SKM-1 (cell line): Measurements from ENCODE around the gene TEAD4.

ENCODE experiments used
- DNase-seq: peaks from one replicate; lab custom pipeline; 2025; ENCODE audit not compliant: unreplicated experiment; lab: John Stamatoyannopoulos, UW

TEAD4 gene

DNA sequence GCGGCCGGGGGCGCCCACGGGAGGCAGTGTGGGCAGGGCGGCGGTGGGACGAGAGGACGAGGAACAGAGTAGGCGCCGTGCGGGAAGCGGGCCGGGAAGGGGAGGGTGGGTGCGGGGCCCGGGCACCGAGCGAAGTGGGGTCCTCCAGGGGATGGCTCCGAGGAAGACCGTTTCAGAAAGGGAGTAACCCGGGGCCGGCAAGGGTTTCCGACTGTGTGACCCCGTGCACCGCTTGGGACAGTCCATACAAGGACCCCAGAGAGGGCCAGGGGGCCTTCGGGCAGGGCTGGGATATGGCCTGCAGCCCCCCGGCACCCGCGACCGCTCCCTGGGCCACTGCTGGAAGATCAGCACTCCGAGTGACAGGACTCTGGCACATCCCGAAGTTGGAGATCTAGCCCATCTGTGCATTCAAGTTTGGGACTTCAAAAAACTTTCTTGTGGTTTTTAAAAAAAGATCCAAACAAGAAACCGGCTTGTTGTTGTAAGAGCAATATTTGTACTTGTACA, 118.4 kb downstream of the TEAD4 start:
- DNase-seq = no peak

DNA sequence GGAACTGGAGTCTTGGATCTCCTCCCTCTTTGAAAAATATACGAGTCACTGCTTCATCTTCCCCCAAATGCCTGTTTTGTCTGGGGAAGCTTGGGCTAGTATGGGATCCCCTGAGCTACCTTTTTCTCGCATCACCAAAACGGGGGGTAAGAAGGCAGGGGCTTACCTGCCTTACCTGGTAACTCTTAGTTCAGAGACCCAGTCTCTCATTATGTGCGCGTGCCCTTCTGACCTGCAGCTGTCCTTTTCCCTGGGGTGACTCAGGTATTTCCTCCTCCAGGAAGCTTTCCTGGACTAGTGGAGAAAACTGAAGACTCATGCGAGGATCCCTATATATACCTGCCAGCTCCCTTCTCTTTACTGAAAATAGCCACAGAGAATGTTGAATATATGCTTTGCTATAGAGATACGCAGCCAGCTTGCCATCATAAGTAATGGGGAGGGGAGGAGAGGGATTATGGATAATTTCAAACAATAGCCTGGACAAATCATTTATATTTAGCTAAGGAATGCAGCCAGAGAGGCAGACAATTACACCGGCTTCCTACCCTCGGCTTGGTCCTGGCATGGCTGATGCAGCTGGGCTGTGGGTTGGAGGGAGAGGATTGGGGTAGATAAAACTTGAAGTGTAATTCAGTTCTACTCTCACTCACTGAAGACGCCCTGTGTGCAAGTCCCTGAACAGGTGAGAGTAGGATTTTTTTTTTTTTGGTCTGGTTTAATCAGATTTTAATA, 119.1 kb downstream of the TEAD4 start:
- DNase-seq = no peak

DNA sequence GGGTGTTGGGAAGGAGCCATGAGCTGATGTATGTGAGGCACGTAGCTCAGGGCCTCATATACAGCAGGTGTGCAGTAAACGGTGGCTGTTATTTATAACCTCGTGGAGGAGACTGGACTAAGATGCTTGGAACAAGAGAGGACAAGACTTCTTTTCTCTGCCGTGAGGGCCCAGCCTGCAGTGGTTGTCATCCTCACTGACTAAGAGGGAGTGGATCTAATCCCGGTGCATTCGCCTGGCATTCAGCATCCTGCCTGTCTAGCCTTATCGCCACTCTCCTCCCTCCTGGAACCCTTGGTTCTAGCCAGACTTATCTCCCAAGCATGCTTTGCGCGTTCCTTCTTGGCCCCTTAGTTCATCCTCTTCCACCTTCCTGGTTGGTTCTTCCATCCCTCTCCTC, 121.9 kb downstream of the TEAD4 start:
- no peak for DNase-seq

DNA sequence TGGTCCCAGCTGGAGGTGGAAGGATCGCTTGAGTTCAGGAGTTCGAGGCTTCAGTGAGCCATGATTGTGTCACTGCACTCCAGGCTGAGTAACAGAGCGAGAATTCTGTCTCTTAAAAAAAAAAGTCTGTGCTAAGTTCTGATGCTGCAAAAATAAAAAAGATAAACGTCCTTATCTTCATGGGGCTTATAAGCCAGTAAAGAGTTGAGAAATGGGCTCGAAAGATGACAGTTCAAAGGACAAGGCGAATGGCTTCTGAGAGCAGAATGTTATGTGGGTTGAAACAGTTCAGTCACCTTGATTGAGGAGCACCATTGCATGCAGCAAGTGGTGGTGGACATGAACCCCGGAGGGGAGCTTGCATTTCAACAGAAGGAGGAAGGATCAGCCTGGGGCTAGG, 122.7 kb downstream of the TEAD4 start:
- DNase-seq = no peak

DNA sequence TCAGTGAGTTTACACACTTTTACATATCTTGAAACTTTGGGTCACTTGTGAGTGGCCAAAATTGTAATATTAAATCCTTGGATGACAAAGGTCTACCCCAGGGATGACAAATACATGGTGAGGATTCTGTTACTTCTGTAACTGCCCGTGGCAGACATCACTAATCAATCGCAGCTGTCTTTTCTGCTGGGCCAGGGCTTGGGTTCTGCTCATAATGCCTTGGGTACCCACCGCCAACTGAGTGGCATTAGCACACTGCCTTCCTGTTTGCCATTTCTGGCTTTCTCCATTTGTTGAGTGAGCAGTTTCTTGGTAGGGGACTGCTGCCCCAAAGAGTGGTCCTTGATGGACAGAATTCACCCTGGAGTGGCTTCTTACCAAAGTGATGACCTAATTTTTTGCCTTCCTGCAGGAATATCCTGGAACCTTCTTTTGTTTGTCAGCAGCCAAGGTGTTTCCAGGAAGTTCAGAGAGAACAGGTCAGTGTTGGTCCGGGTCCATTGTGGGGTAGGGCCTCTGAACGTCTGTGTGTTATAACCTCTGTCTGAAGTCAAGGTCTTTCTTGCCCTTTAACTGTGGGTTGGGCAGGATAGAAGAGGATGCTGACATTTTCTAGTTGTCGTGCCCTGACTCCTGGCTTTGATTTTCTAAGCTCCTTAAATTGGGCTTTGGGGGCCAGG, 124.2 kb downstream of the TEAD4 start:
- no peak for DNase-seq

DNA sequence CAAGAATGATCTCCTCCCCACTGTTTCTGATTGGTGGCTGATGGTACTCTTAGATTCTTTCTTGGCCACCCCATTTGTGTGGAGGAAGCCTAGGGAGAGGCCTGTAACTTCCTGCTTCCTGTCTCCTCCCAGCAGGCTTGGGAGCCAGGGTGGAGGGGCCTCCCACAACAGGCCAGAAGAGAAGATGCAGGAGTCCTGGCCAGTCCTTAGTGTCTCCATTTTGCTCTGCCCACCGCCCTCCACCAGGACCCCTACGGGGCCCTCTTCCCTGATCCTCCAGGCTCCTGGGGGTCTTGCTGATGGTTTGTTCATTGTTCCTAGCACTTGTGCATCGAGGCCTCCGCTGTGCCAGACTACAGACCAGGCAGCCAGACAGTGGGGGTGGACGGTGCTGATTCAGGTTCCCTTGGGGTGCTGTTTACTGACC, 124.7 kb downstream of the TEAD4 start:
- no peak for DNase-seq

DNA sequence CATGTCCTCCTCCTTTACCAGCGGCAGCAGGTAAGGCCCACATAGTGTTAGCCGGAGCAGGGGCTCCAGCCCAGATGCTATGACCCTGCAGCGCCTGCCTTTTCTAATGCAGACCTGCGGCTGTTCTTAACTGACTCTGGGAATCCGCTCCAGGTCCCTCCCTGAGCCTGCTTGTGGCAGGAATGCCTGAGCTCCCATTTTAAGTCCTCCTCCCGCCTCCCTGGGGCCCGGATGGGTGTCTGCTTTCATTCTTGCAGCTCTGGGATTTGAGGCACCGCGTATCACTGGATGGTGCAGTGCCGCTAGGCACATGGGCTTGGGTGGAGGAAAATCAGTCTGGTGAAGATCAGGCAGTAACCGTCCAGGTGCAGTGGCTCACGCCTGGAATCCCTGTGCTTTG, 125.5 kb downstream of the TEAD4 start:
- DNase-seq = no peak

DNA sequence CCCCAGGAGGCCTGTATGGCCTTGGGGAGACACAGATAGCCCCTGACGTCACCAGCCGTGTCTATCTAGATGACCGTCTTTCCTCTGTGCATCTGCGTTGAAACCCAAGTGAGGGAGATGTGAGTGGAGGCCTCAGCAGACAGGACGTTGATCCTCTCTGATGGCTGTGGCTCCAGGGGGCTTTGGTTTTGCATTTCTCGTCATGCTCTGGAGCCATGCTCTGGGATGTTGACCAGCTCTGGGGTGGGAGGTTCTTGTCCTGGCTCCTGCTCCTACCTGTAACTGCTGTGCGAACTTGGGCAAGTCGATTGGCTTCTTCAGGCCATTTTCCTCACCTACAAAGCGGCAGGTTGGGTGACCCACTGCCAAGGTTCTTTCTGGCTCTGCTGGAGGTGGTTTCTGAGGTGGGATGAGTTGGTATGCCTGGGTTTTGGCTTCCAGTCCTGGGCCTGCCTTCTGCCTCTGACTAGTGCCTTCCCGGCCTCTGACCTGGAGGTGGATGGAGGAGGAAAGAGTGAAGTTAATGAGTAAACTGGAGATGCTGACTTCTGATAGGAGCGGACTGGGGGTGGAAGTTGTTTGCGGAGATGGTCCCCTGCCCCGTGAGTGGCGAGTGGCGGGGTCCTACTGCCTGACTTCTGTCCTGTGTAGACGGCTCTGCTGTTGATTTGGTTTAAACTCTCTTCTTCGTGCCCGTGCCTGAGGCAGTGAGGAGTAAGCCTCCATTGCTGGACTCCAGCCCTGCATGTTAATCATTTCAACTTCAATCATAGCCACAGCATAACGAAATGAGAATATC, 126.3 kb downstream of the TEAD4 start:
- DNase-seq = no peak

DNA sequence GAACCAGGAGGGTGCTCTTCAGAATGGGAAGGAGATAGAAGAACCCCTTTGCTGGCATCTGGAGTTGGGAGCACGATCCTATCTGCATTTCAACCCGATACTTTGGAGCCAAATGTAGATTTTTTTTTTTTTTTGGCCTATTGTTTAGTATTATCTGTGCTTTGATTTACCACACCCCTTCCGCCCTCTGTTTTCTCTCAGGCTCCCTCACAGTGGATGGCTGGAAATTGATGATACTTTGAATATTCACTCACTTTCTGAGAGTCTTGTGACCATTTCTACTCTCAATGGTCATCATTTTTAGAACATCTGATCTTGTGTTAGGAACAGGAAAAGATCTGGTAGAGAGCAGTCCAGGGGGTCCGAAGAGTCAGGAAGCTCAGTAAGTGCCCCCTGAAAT, 127.0 kb downstream of the TEAD4 start:
- no peak for DNase-seq

DNA sequence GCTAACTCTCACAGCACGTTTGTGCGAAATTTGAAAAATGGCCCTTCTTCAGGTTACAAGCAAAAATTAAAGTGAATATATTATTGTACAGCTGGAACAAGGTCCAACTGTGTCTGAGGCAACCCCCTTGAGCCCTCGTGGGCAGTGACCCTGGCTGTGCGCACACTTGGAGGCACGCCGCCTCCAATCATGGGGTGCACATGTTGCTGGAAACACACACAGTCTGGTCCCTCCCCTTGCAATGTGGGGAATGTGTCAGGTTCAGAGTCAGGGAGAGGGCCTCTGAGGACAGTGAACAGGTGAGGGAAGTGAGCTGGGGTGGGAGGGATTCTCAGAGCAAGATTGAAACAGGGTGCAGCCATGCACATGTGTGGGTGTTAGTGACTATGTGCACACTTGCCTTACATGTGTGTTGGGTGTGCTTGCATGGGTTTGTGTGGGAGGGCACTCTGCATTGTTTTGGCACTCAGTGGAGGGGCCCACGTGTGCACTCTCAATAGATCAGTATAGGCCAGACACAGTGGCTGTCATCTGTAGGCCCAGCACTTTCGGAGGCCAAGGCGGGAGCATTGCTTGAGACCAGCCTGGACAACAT, 127.6 kb downstream of the TEAD4 start:
- DNase-seq = no peak

DNA sequence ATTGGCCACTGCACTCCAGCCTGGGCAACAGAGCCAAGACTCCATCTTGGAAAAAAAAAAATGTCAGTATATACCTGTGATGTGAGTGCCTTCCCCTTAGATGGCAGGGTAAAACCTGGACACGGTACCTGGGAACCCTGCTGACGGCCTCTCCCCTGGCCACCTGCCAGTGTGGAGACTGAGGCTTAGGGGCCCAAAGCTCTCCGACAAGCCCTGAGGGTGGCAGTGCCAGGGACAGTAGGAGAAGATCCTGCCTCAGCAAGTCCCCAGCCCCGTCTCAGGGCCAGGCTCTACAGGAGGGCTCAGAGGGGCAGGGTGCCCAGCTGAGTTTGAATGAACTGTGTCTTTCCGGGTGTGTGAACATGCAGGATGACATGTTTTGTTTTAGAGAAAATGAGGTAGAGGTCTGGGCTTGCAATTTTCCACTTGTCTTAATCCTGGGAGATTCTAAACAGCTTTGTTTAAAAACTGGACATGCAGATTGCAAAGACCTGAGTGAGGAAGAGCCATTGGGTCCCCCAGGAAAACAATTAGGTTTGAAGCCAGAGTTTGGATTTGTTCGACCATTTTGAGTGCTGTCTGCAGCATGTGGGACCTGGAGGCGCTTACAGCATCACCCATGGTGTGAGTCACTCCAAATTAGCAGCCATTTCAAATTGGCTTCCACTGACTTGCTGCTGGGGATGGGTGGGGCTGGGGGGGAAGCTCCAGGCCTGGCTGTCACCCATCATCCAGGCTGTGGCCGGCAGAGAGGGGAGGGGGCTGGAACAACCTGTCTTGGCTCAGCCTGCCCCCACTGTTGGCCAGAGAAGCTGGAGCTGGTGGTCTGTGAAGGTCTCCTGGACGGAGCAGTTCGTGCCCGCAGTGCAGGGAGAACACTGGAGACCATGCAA, 128.8 kb downstream of the TEAD4 start:
- DNase-seq = no peak

DNA sequence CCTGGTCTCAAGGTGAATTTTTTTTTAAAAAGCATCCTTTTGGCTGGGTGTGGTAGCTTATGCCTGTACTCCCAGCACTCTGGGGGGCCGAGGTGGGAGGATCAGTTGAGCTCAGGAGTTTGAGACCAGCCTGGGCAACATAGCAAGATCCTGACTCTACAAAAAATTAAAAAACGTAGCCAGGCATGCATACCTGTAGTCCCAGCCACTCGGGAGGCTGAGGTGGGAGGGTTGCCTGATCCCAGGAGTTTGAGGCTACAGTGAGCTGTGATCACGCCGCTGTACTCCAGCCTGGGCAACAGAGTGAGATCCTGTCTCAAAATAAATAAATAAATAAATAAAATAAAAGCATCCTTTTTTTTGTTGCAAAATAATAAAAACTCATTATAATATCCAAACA, 130.4 kb downstream of the TEAD4 start:
- DNase-seq = no peak
